H1 (cell line): ENCODE measurements around the gene CAPN2. TPM values are rescaled to one million over a fixed set of nuclear protein-coding genes. Genes with fewer than 3 reads are reported as not detected.

ENCODE experiments used
- CTCF ChIA-PET: fragments of 300-600 bp; sonication (Branson Sonifier 250); formaldehyde crosslinking; loops from one replicate; lab custom pipeline; 2021; ENCODE audit not compliant: partially characterized antibody; lab: Charles Lee
- POLR2A ChIA-PET: fragments of 300-600 bp; sonication (Branson Sonifier 250); formaldehyde crosslinking; loops from one replicate; lab custom pipeline; 2021; ENCODE audit warnings: inconsistent platforms; ENCODE audit not compliant: partially characterized antibody; lab: Charles Lee
- DNase-seq, 2 experiments: peaks; one replicate each; pipeline versions ENCODE4 v3.0.0 to v3.0.0-alpha.2; 2010 to 2022; ENCODE audit warnings: low spot score in 2 of 2, low read depth in 1 of 2, mixed read lengths in 1 of 2
- FAIRE-seq: peaks from 2 replicates; lab custom pipeline; 2011; peaks lifted over from hg19 to GRCh38; lab: Jason Lieb, UNC
- H2AFZ ChIP-seq: 2 replicates; pipeline ENCODE4 v1.8.1; 2012; ENCODE audit warnings: low read length, inconsistent platforms
- H2AK5ac ChIP-seq: 2 replicates; pipeline ENCODE4 v1.6.1; 2013; ENCODE audit warnings: low read depth, low read length
- H2BK120ac ChIP-seq: replicated peaks from 2 replicates; pipeline ENCODE3; 2013; ENCODE audit warnings: low read depth, low read length, inconsistent platforms
- H2BK12ac ChIP-seq: 2 replicates; pipeline ENCODE4 v1.6.1; 2013; ENCODE audit warnings: low read depth, low read length
- H2BK15ac ChIP-seq: 2 replicates; pipeline ENCODE4 v1.6.1; 2013; ENCODE audit warnings: low read length
- H2BK20ac ChIP-seq: 2 replicates; pipeline ENCODE4 v1.6.1; 2013; ENCODE audit warnings: low read length
- H2BK5ac ChIP-seq: 2 replicates; pipeline ENCODE4 v1.6.1; 2013; ENCODE audit warnings: low read depth, low read length
- H3K14ac ChIP-seq: 2 replicates; pipeline ENCODE4 v1.6.1; 2013; ENCODE audit warnings: inconsistent platforms; ENCODE audit not compliant: insufficient read length
- H3K18ac ChIP-seq: 2 replicates; pipeline ENCODE4 v1.6.1; 2013; ENCODE audit warnings: low read length; ENCODE audit errors: extremely low read depth
- H3K23ac ChIP-seq: 2 replicates; pipeline ENCODE4 v1.6.1; 2013; ENCODE audit warnings: inconsistent platforms; ENCODE audit not compliant: insufficient read length
- H3K23me2 ChIP-seq: 2 replicates; pipeline ENCODE4 v1.6.1; 2013; ENCODE audit warnings: low read depth, low read length
- H3K27ac ChIP-seq: 2 replicates; pipeline ENCODE4 v1.6.1; 2011; ENCODE audit warnings: low read depth, low read length, inconsistent platforms
- H3K27me3 ChIP-seq, 4 experiments: replicated peaks in 1 of 4; 1 replicate in 1 of 4; 2 replicates in 3 of 4; pipeline versions ENCODE4 v1.6.1 to v1.8.1; 2011 to 2013; ENCODE audit warnings: low read length in 3 of 4, mild to moderate bottlenecking in 3 of 4, inconsistent platforms in 2 of 4, mixed read lengths in 2 of 4, moderate library complexity in 1 of 4; ENCODE audit not compliant: control insufficient read depth in 3 of 4, insufficient read depth in 3 of 4; ENCODE audit errors: extremely low read depth in 1 of 4
- H3K36me3 ChIP-seq, 4 experiments: 2 replicates each; pipeline versions ENCODE4 v1.6.1 to v1.8.1; 2011 to 2013; ENCODE audit warnings: mild to moderate bottlenecking in 4 of 4, low read length in 3 of 4, moderate library complexity in 2 of 4, control low read depth in 1 of 4, inconsistent platforms in 1 of 4; ENCODE audit not compliant: insufficient read depth in 4 of 4, control insufficient read depth in 2 of 4
- H3K4ac ChIP-seq: replicated peaks from 2 replicates; pipeline ENCODE3; 2013; ENCODE audit warnings: low read length, low read depth, mixed read lengths, inconsistent platforms; ENCODE audit not compliant: insufficient read length
- H3K4me1 ChIP-seq, 4 experiments: replicated peaks in 1 of 4; 1 replicate in 1 of 4; 2 replicates in 3 of 4; pipeline versions ENCODE4 v1.6.1 to v1.8.1; 2011 to 2013; ENCODE audit warnings: low read length in 3 of 4, inconsistent platforms in 2 of 4, mixed read lengths in 1 of 4; ENCODE audit not compliant: insufficient read depth in 4 of 4, control insufficient read depth in 3 of 4
- H3K4me2 ChIP-seq, 2 experiments: 2 replicates each; pipeline versions ENCODE4 v1.6.1 to v1.8.1; 2011 to 2013; ENCODE audit warnings: low read depth in 2 of 2, low read length in 2 of 2, control low read depth in 1 of 2, inconsistent platforms in 1 of 2, mild to moderate bottlenecking in 1 of 2; ENCODE audit not compliant: insufficient read depth in 1 of 2
- H3K4me3 ChIP-seq, 4 experiments: fragments of 200-600, 300-600 bp in 1 of 4; sonication (generic), shearing (Covaris generic), sonication (Bioruptor Twin) in 1 of 4; 2 replicates each; pipeline versions ENCODE4 v1.5.1 to v1.8.1; 2011 to 2016; ENCODE audit warnings: low read length in 4 of 4, low read depth in 3 of 4, control low read depth in 2 of 4, inconsistent platforms in 2 of 4, mild to moderate bottlenecking in 2 of 4, mixed read lengths in 1 of 4, moderate library complexity in 1 of 4; ENCODE audit not compliant: insufficient read depth in 2 of 4; ENCODE audit errors: extremely low read depth in 1 of 4
- H3K56ac ChIP-seq: replicated peaks from 2 replicates; pipeline ENCODE3; 2013; ENCODE audit warnings: low read depth, mild to moderate bottlenecking, mixed read lengths, low read length, inconsistent platforms; ENCODE audit not compliant: insufficient read length
- H3K79me1 ChIP-seq: 2 replicates; pipeline ENCODE4 v1.6.1; 2013; ENCODE audit warnings: low read depth, low read length, control low read depth
- H3K79me2 ChIP-seq, 2 experiments: 2 replicates each; pipeline versions ENCODE4 v1.6.1 to v1.8.1; 2012 to 2013; ENCODE audit warnings: low read length in 2 of 2, mild to moderate bottlenecking in 2 of 2, inconsistent platforms in 1 of 2; ENCODE audit not compliant: insufficient read depth in 2 of 2, control insufficient read depth in 1 of 2
- H3K9ac ChIP-seq, 4 experiments: replicated peaks in 1 of 4; 1 replicate in 1 of 4; 2 replicates in 3 of 4; pipeline versions ENCODE4 v1.6.1 to v1.8.1; 2011 to 2013; ENCODE audit warnings: low read depth in 3 of 4, low read length in 3 of 4, control low read depth in 2 of 4, mild to moderate bottlenecking in 2 of 4, moderate library complexity in 2 of 4, inconsistent platforms in 1 of 4; ENCODE audit errors: extremely low read depth in 1 of 4
- H3K9me3 ChIP-seq, 2 experiments: 2 replicates each; pipeline versions ENCODE4 v1.6.1 to v1.8.1; 2012 to 2013; ENCODE audit warnings: mild to moderate bottlenecking in 2 of 2, moderate library complexity in 2 of 2, control low read depth in 1 of 2, inconsistent platforms in 1 of 2, low read depth in 1 of 2, low read length in 1 of 2, mixed read lengths in 1 of 2; ENCODE audit not compliant: insufficient read depth in 2 of 2
- H4K20me1 ChIP-seq, 2 experiments: replicated peaks in 1 of 2; 2 replicates each; pipeline versions ENCODE3 to v1.8.1; 2011 to 2013; ENCODE audit warnings: inconsistent platforms in 2 of 2, low read length in 2 of 2, mild to moderate bottlenecking in 1 of 2; ENCODE audit not compliant: insufficient read depth in 2 of 2, control insufficient read depth in 1 of 2
- H4K5ac ChIP-seq: 2 replicates; pipeline ENCODE4 v1.6.1; 2013; ENCODE audit warnings: low read length, low read depth, mixed read lengths, inconsistent platforms; ENCODE audit not compliant: insufficient read length
- H4K8ac ChIP-seq: 2 replicates; pipeline ENCODE4 v1.8.0; 2013; ENCODE audit warnings: mild to moderate bottlenecking, moderate library complexity, low read length, inconsistent platforms; ENCODE audit not compliant: insufficient read depth; ENCODE audit errors: extremely low read depth
- H4K91ac ChIP-seq: replicated peaks from 2 replicates; pipeline ENCODE3; 2013; ENCODE audit warnings: low read length, mixed read lengths, inconsistent platforms; ENCODE audit not compliant: insufficient read length
- ATF2 ChIP-seq: IDR thresholded peaks from 2 replicates; pipeline ENCODE4 v1.6.1; 2012; ENCODE audit warnings: low read length, inconsistent platforms
- CHD1 ChIP-seq: IDR thresholded peaks from 2 replicates; pipeline ENCODE4 v1.6.1; 2012; ENCODE audit warnings: low read depth, low read length, improper control_type of control experiment
- CTCF ChIP-seq, 3 experiments: IDR thresholded peaks; 1 replicate in 2 of 3; 2 replicates in 1 of 3; pipeline versions ENCODE4 v1.5.1 to v1.6.1; 2011; ENCODE audit warnings: low read length in 3 of 3, mild to moderate bottlenecking in 3 of 3, inconsistent platforms in 2 of 3, low read depth in 1 of 3, moderate library complexity in 1 of 3; ENCODE audit not compliant: insufficient read depth in 1 of 3; ENCODE audit errors: control extremely low read depth in 1 of 3
- GTF2F1 ChIP-seq: IDR thresholded peaks from 2 replicates; pipeline ENCODE4 v1.6.1; 2012; ENCODE audit warnings: low read depth, low read length, improper control_type of control experiment, borderline replicate concordance
- HDAC2 ChIP-seq, 2 experiments: fragments of 300-600 bp in 1 of 2; sonication (generic) in 1 of 2; IDR thresholded peaks; 2 replicates each; pipeline ENCODE4 v1.6.1; 2011 to 2012; ENCODE audit warnings: low read depth in 2 of 2, low read length in 2 of 2, mild to moderate bottlenecking in 2 of 2, moderate library complexity in 2 of 2, borderline replicate concordance in 1 of 2, inconsistent platforms in 1 of 2
- POLR2AphosphoS5 ChIP-seq: IDR thresholded peaks from 2 replicates; pipeline ENCODE4 v1.6.1; 2011; ENCODE audit warnings: low read depth, low read length
- RNF2 ChIP-seq: fragments of 200-900, 300-1000 bp; sonication (generic); IDR thresholded peaks from 2 replicates; pipeline ENCODE4 v1.7.1; 2016; ENCODE audit warnings: borderline replicate concordance, low read depth, mild to moderate bottlenecking, antibody characterized with exemption, low read length; ENCODE audit not compliant: poor library complexity, severe bottlenecking; ENCODE audit errors: missing control alignments
- TBP ChIP-seq: IDR thresholded peaks from 2 replicates; pipeline ENCODE4 v1.6.1; 2011; ENCODE audit warnings: low read depth, low read length, improper control_type of control experiment
- TCF12 ChIP-seq: IDR thresholded peaks from 2 replicates; pipeline ENCODE4 v1.6.1; 2011; ENCODE audit warnings: low read depth, mild to moderate bottlenecking, low read length
- WGBS, 2 experiments: shearing (Covaris generic) in 1 of 2; methylation state at CpG; one replicate each; pipeline versions ENCODE4 v1.1.6 to v1.1.7; 2013 to 2015; ENCODE audit warnings: low lambda C conversion rate in 2 of 2, mixed read lengths in 2 of 2, inconsistent platforms in 1 of 2, low coverage in 1 of 2, missing lambda C conversion rate in 1 of 2; ENCODE audit not compliant: insufficient replicate concordance in 2 of 2, insufficient coverage in 1 of 2, insufficient read length in 1 of 2; ENCODE audit errors: extremely low coverage in 1 of 2, missing lambda C conversion rate in 1 of 2; 5-methylcytosine and 5-hydroxymethylcytosine counted together
- polyA plus RNA-seq, 7 experiments: library from polyadenylated mRNA; depleted of rRNA in 3 of 7; stranded (reverse) in 5 of 7; unstranded in 2 of 7; fragments of >200 nt in 5 of 7; fragments of 200-250 nt in 2 of 7; gene quantifications; 1 replicate in 5 of 7; 2 replicates in 1 of 7; 4 replicates in 1 of 7; pipeline versions ENCODE4 v1.2.1 to v1.2.3, GENCODE V29; 2011 to 2013; ENCODE audit warnings: missing spikeins in 2 of 7, mixed read lengths in 2 of 7
- total RNA-seq: library from RNA; stranded (reverse); fragmentation: NEBNext Ultra II Directional; extraction: Animal tissue kit (Norgen Biotek cat#: 25700); gene quantifications from 2 replicates; pipeline ENCODE4 v1.2.1, GENCODE V29; 2021

The CAPN2 gene
- total and polyA plus RNA-seq, 2 of the 8 experiments (the other 6 are each of a cell fraction or from before 2014, with no cell fraction given): 9.2 to 10.3 TPM

GRCh38 chr1:223784541-223784940, 72.2 kb downstream of the CAPN2 start:
- no peak for DNase-seq
- FAIRE-seq: no peak
- Histone ChIP-seq H4K5ac (no peak overlapping the region), H3K79me1 (no peaks in the 10 kb centered on the region), H3K27me3 (no peaks in the 10 kb centered on the region), H4K91ac (no peak overlapping the region), H3K56ac (no peak overlapping the region), H3K79me2 (no peaks in the 10 kb centered on the region), H3K23ac (no peak overlapping the region), H3K9me3 (no peaks in the 10 kb centered on the region), H3K4ac (no peak overlapping the region), H2BK5ac (no peak overlapping the region), H2BK12ac (no peak overlapping the region), H2BK20ac (no peak overlapping the region), H3K36me3 (peaks cover 16 to 54% (median 27%) of the 10 kb centered on the region in 4 experiments; a peak in 7 of 8 replicates), H2AK5ac (no peak overlapping the region), H3K14ac (no peak overlapping the region), H2AFZ (no peak overlapping the region), H4K20me1 (no peaks in the 10 kb centered on the region), H3K18ac (no peak overlapping the region), H3K9ac (no peak overlapping the region), H3K4me1 (no peaks in the 10 kb centered on the region), H2BK15ac (no peak overlapping the region), H3K27ac (no peak overlapping the region), H2BK120ac (no peak overlapping the region), H4K8ac (no peak overlapping the region), H3K4me2 (no peak overlapping the region), H3K23me2 (no peaks in the 10 kb centered on the region), H3K4me3 (no peak overlapping the region)
- POLR2A ChIA-PET: no interaction called here
- 83% methylated on average over 4 of the region's 4 CpGs; no CpG with 5 or more reads in 1 of the 2 experiments for WGBS, 2 experiments
- CTCF ChIA-PET: interaction anchor here (0.9 to 2.1 kb wide), 3 partner anchors 9 to 125 kb away, joined by 3 to 7 read pairs (median 4); no protein-coding TSS in a partner anchor
- TF ChIP-seq CTCF (IDR thresholded peaks at IDR 0.05; ENCODE audit: control extremely low read depth in 1 of 3, insufficient read depth in 1 of 3, low read depth in 1 of 3, low read length in 3 of 3): no peak
- TF ChIP-seq TBP: no peak
- TF ChIP-seq GTF2F1: no peak
- TF ChIP-seq CHD1: no peak
- TF ChIP-seq TCF12: no peak
- no peak for TF ChIP-seq RNF2
- no peak for TF ChIP-seq POLR2AphosphoS5
- no peak for TF ChIP-seq HDAC2 (IDR thresholded peaks at IDR 0.05; ENCODE audit: borderline replicate concordance in 1 of 2, low read depth in 2 of 2, low read length in 2 of 2)
- TF ChIP-seq ATF2: no peak
